Inferior parietal cortex (tissue), 1 donor: ENCODE data around the gene PIKFYVE.

Source experiments
- DNase-seq: peaks from one replicate; pipeline ENCODE4 v3.0.0-alpha.2; 2016; ENCODE audit errors: extremely low spot score

The PIKFYVE gene

GRCh38 chr2:208406474-208407451, 140.7 kb downstream of the PIKFYVE start, which contains the start of gene PTH2R:
Gene PTH2R, plus strand, starts transcription at chr2:208406792. Its CDS starts 252 bp downstream, at chr2:208407044.
- no peak for DNase-seq

GRCh38 chr2:208407667-208408066, 141.6 kb downstream of the PIKFYVE start:
- DNase-seq = peak; percentile 39
